ENCODE results near the gene NOD1.

NOD1 gene

GRCh38 chr7:30476459-30477145 is 2.0 kb downstream of the NOD1 start:
- Histone ChIP-seq H3K4me1 (ENCODE audit: control insufficient read depth, insufficient read depth, low read length) (no peaks in the 10 kb centered on the region), H3K36me3 (ENCODE audit: control insufficient read depth in 2 of 2, insufficient read depth in 1 of 2, low read length in 2 of 2) (peaks cover 0 to 4% of the 10 kb centered on the region in 2 experiments; a peak in 1 of 3 replicates), H3K9me3 (ENCODE audit: control insufficient read depth, insufficient read depth, low read depth, low read length) (no peaks in the 10 kb centered on the region), H3K4me3 (ENCODE audit: low read depth, low read length) (no peak overlapping the region), H3K27ac (ENCODE audit: extremely low read depth, low read depth, low read length) (no peak overlapping the region)
- peak; percentile 29; the same call in 1 of the 2 replicates for TF ChIP-seq MZF1 (tag by site-specific recombination; IDR thresholded peaks at IDR 0.05; ENCODE audit: borderline replicate concordance)
- TF ChIP-seq ZNF530 (tag by site-specific recombination; IDR thresholded peaks at IDR 0.05; ENCODE audit: low read depth), result no peak
- ChIA-PET POLR2A (no interaction called here), CTCF (interaction anchor here (0.8 kb wide), 1 partner anchor 264 kb away, joined by 3 read pairs; no protein-coding TSS in a partner anchor)

DNA sequence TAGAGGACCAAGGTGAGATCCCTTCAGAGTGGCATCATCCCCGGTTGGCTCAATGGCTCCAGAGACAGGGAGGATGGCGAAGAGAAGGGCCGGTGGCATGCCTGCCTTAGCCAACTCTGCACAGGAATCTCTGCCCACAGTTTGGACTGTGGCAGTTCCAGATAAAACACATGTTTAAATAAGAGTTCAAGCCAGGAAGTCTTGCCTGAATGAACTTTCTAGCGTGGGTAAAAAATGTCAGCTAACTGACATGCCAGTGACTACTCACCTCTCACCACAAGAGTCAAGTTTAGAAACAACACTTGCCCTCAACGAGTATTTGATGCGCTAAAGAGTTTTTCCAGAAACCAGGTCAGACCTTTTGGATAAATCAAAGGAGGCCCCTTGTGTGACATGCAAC is 3.0 kb downstream of the NOD1 start:
- no peak overlapping the region for H3K27ac ChIP-seq (ENCODE audit: extremely low read depth, low read depth, low read length)
- no peaks in the 10 kb centered on the region; the same call in 1 of the 2 replicates for H3K4me1 ChIP-seq (ENCODE audit: control insufficient read depth, insufficient read depth, low read length)
- TF ChIP-seq KLF1 (tag by site-specific recombination; IDR thresholded peaks at IDR 0.05), result no peak
- TF ChIP-seq ZNF670 (tag by site-specific recombination; IDR thresholded peaks at IDR 0.05; ENCODE audit: low read depth), result no peak
- no peak for TF ChIP-seq ZNF311 (tag by site-specific recombination; IDR thresholded peaks at IDR 0.05; ENCODE audit: borderline replicate concordance)
- TF ChIP-seq ZNF239 (tag by site-specific recombination; IDR thresholded peaks at IDR 0.05), result no peak
- no peak for TF ChIP-seq ZNF354C (tag by site-specific recombination; IDR thresholded peaks at IDR 0.05; ENCODE audit: borderline replicate concordance, low read depth)
- TF ChIP-seq ZNF138 (tag by site-specific recombination; IDR thresholded peaks at IDR 0.05; ENCODE audit: borderline replicate concordance), result no peak
- TF ChIP-seq OSR2 (tag by site-specific recombination; IDR thresholded peaks at IDR 0.05), result no peak
- TF ChIP-seq ZNF416 (tag by site-specific recombination; IDR thresholded peaks at IDR 0.05), result no peak
- POLR2A ChIA-PET, result no interaction called here
- CTCF ChIA-PET, result no interaction called here
- H3K4me3 ChIP-seq (ENCODE audit: low read depth, low read length), result no peak overlapping the region
- no peaks in the 10 kb centered on the region for H3K9me3 ChIP-seq (ENCODE audit: control insufficient read depth, insufficient read depth, low read depth, low read length)
- H3K36me3 ChIP-seq (ENCODE audit: control insufficient read depth in 2 of 2, insufficient read depth in 1 of 2, low read length in 2 of 2), result peaks cover 0 to 4% of the 10 kb centered on the region in 2 experiments; a peak in 1 of 3 replicates

- Histone ChIP-seq H3K36me3 (ENCODE audit: control insufficient read depth in 2 of 2, insufficient read depth in 1 of 2, low read length in 2 of 2) (peaks cover 0 to 4% of the 10 kb centered on the region in 2 experiments; a peak in 1 of 3 replicates), H3K9me3 (ENCODE audit: control insufficient read depth, insufficient read depth, low read depth, low read length) (no peaks in the 10 kb centered on the region), H3K4me1 (ENCODE audit: control insufficient read depth, insufficient read depth, low read length) (no peaks in the 10 kb centered on the region; the same call in 1 of the 2 replicates), H3K27ac (ENCODE audit: extremely low read depth, low read depth, low read length) (no peak overlapping the region), H3K4me3 (ENCODE audit: low read depth, low read length) (no peak overlapping the region)
- ChIA-PET CTCF (no interaction called here), POLR2A (no interaction called here)
- TF ChIP-seq, protein P1, sequence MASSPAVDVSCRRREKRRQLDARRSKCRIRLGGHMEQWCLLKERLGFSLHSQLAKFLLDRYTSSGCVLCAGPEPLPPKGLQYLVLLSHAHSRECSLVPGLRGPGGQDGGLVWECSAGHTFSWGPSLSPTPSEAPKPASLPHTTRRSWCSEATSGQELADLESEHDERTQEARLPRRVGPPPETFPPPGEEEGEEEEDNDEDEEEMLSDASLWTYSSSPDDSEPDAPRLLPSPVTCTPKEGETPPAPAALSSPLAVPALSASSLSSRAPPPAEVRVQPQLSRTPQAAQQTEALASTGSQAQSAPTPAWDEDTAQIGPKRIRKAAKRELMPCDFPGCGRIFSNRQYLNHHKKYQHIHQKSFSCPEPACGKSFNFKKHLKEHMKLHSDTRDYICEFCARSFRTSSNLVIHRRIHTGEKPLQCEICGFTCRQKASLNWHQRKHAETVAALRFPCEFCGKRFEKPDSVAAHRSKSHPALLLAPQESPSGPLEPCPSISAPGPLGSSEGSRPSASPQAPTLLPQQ (tag by site-specific recombination; IDR thresholded peaks at IDR 0.05), result no peak
- TF ChIP-seq ZNF544 (tag by site-specific recombination; IDR thresholded peaks at IDR 0.05), result no peak
- no peak for TF ChIP-seq ZNF785 (tag by site-specific recombination; IDR thresholded peaks at IDR 0.05)
Observed at GRCh38 chr7:30474893-30475292, 3.7 kb downstream of the NOD1 start.

GRCh38 chr7:30474485-30474884 is 4.1 kb downstream of the NOD1 start:
- H3K27ac ChIP-seq (ENCODE audit: extremely low read depth, low read depth, low read length), result no peak overlapping the region
- H3K9me3 ChIP-seq (ENCODE audit: control insufficient read depth, insufficient read depth, low read depth, low read length), result no peaks in the 10 kb centered on the region
- H3K36me3 ChIP-seq (ENCODE audit: control insufficient read depth in 2 of 2, insufficient read depth in 1 of 2, low read length in 2 of 2), result peaks cover 0 to 4% of the 10 kb centered on the region in 2 experiments; a peak in 1 of 3 replicates
- ChIA-PET CTCF (interaction anchor here (0.5 kb wide), 1 partner anchor 37 kb away, joined by 3 read pairs; no protein-coding TSS in a partner anchor), POLR2A (no interaction called here)
- no peaks in the 10 kb centered on the region; the same call in 1 of the 2 replicates for H3K4me1 ChIP-seq (ENCODE audit: control insufficient read depth, insufficient read depth, low read length)
- TF ChIP-seq ZNF132 (tag by site-specific recombination; IDR thresholded peaks at IDR 0.05; ENCODE audit: borderline replicate concordance), result no peak
- no peak for TF ChIP-seq ZNF23 (tag by site-specific recombination; IDR thresholded peaks at IDR 0.05; ENCODE audit: borderline replicate concordance)
- TF ChIP-seq, protein P2, sequence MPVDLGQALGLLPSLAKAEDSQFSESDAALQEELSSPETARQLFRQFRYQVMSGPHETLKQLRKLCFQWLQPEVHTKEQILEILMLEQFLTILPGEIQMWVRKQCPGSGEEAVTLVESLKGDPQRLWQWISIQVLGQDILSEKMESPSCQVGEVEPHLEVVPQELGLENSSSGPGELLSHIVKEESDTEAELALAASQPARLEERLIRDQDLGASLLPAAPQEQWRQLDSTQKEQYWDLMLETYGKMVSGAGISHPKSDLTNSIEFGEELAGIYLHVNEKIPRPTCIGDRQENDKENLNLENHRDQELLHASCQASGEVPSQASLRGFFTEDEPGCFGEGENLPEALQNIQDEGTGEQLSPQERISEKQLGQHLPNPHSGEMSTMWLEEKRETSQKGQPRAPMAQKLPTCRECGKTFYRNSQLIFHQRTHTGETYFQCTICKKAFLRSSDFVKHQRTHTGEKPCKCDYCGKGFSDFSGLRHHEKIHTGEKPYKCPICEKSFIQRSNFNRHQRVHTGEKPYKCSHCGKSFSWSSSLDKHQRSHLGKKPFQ (tag by site-specific recombination; IDR thresholded peaks at IDR 0.05), result no peak
- TF ChIP-seq, protein P3, sequence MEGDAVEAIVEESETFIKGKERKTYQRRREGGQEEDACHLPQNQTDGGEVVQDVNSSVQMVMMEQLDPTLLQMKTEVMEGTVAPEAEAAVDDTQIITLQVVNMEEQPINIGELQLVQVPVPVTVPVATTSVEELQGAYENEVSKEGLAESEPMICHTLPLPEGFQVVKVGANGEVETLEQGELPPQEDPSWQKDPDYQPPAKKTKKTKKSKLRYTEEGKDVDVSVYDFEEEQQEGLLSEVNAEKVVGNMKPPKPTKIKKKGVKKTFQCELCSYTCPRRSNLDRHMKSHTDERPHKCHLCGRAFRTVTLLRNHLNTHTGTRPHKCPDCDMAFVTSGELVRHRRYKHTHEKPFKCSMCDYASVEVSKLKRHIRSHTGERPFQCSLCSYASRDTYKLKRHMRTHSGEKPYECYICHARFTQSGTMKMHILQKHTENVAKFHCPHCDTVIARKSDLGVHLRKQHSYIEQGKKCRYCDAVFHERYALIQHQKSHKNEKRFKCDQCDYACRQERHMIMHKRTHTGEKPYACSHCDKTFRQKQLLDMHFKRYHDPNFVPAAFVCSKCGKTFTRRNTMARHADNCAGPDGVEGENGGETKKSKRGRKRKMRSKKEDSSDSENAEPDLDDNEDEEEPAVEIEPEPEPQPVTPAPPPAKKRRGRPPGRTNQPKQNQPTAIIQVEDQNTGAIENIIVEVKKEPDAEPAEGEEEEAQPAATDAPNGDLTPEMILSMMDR (tag by site-specific recombination; IDR thresholded peaks at IDR 0.05), result no peak
- TF ChIP-seq BCL11B (tag by site-specific recombination; IDR thresholded peaks at IDR 0.05; ENCODE audit: low read depth), result no peak
- no peak for TF ChIP-seq ZNF560 (tag by site-specific recombination; IDR thresholded peaks at IDR 0.05; ENCODE audit: borderline replicate concordance)
- TF ChIP-seq OVOL3 (tag by site-specific recombination; IDR thresholded peaks at IDR 0.05), result no peak
- TF ChIP-seq GFI1B (tag by site-specific recombination; IDR thresholded peaks at IDR 0.05), result no peak
- H3K4me3 ChIP-seq (ENCODE audit: low read depth, low read length), result no peak overlapping the region

All from HEK293 (cell line).